Activated CD4-positive, alpha-beta T cell treated with anti-CD3 and anti-CD28 coated beads for 4 hours (primary cell): Measurements from ENCODE around the gene NT5DC2.

Experiments used
- DNase-seq, 2 donors: peaks; one replicate each; pipeline ENCODE4 v3.0.0-alpha.2; 2020

NT5DC2 gene

GRCh38 chr3:52533623-52534280, at the start of gene NT5DC2:
NT5DC2 (minus strand) TSS chr3:52533857; CDS start chr3:52533737, 120 bp downstream.
- DNase-seq = peak; percentile 57 to 65

- no peak for DNase-seq
These were observed 40.7 kb upstream of the NT5DC2 start for GRCh38 chr3:52574056-52574965.

- no peak for DNase-seq
These were observed 38.6 kb upstream of the NT5DC2 start for GRCh38 chr3:52572221-52572620.

GRCh38 chr3:52570076-52570475, 36.4 kb upstream of the NT5DC2 start:
- DNase-seq = no peak

GRCh38 chr3:52568069-52568468, 34.4 kb upstream of the NT5DC2 start:
- no peak for DNase-seq

GRCh38 chr3:52563984-52564383, 30.3 kb upstream of the NT5DC2 start:
- no peak for DNase-seq

- no peak for DNase-seq
These were observed 27.5 kb upstream of the NT5DC2 start for GRCh38 chr3:52561028-52561747.

- no peak for DNase-seq
These were observed 24.8 kb upstream of the NT5DC2 start for GRCh38 chr3:52558436-52558835.

GRCh38 chr3:52557011-52557960, 23.6 kb upstream of the NT5DC2 start:
- DNase-seq = no peak

GRCh38 chr3:52555056-52555455, 21.4 kb upstream of the NT5DC2 start:
- DNase-seq = no peak

- no peak for DNase-seq
These were observed 20.5 kb upstream of the NT5DC2 start for GRCh38 chr3:52554026-52554755.

GRCh38 chr3:52552089-52552488, 18.4 kb upstream of the NT5DC2 start:
- no peak for DNase-seq

- no peak for DNase-seq
These were observed 17.5 kb upstream of the NT5DC2 start for GRCh38 chr3:52551118-52551517.

- DNase-seq = no peak
These were observed 13.5 kb upstream of the NT5DC2 start for GRCh38 chr3:52547143-52547542.

GRCh38 chr3:52546111-52546901, 12.6 kb upstream of the NT5DC2 start:
- no peak for DNase-seq

- DNase-seq = no peak
These were observed 11.3 kb upstream of the NT5DC2 start for GRCh38 chr3:52544937-52545336.

GRCh38 chr3:52541050-52541449, 7.4 kb upstream of the NT5DC2 start:
- DNase-seq = no peak

- DNase-seq = no peak
These were observed 5.5 kb upstream of the NT5DC2 start for GRCh38 chr3:52539010-52539653.

- no peak for DNase-seq
These were observed 4.2 kb upstream of the NT5DC2 start for GRCh38 chr3:52537726-52538421.
